ENCODE data around the gene KRTAP5-3. TPM values are rescaled to one million over a fixed set of nuclear protein-coding genes. Genes with fewer than 3 reads are reported as not detected.

KRTAP5-3 gene
- total RNA-seq (2021; fragmentation: NEBNext Ultra II Directional; extraction: Animal tissue kit (Norgen Biotek cat#: 25700)) (not detected in 2 replicates), polyA plus RNA-seq (2011; rRNA removed) (not detected in 2 replicates), polyA minus RNA-seq (2011; rRNA and poly(A)+ RNA removed) (not detected in 2 replicates)
- not detected for polyA plus RNA-seq (2011; cell fraction: cytosol; rRNA removed)
- not detected for polyA plus RNA-seq (2011; cell fraction: nucleus; rRNA removed)
- polyA plus RNA-seq (2012, experiment 1 of 2): not detected in 4 replicates
- not detected for polyA plus RNA-seq (2012, experiment 2 of 2)
- polyA plus RNA-seq (2013, experiment 1 of 2): not detected
- not detected for polyA plus RNA-seq (2013, experiment 2 of 2)
- polyA minus RNA-seq (2011; cell fraction: cytosol; rRNA and poly(A)+ RNA removed): not detected
- not detected for polyA minus RNA-seq (2011; cell fraction: nucleus; rRNA and poly(A)+ RNA removed)
- long read RNA-seq, experiment 1: 0 reads
- long read RNA-seq, experiment 2: 0 reads

GRCh38 chr11:1608363-1608762, at the start of gene KRTAP5-3:
Gene KRTAP5-3, minus strand, starts transcription at chr11:1608463. Its CDS starts 78 bp downstream, at chr11:1608385.
- H3K4me1 ChIP-seq (replicated peaks in 1 of 4; ENCODE audit: control insufficient read depth in 3 of 4, insufficient read depth in 4 of 4, low read length in 3 of 4): no peaks in the 10 kb centered on the region
- FAIRE-seq: no peak
- no peak within 1 kb of the TSS for H3K27ac ChIP-seq (ENCODE audit: low read depth, low read length)
- TF ChIP-seq BACH1 (IDR thresholded peaks at IDR 0.05; ENCODE audit: low read length): no peak
- no peak within 1 kb of the TSS for H2BK5ac ChIP-seq (ENCODE audit: low read depth, low read length)
- H3K79me1 ChIP-seq (ENCODE audit: low read depth, low read length): no peaks in the 10 kb centered on the region
- no peak within 1 kb of the TSS; the same call in 1 of the 2 replicates for H3K18ac ChIP-seq (ENCODE audit: extremely low read depth, low read length)
- no peak within 1 kb of the TSS for H3K23ac ChIP-seq (ENCODE audit: insufficient read length)
- no peak within 1 kb of the TSS for H4K91ac ChIP-seq (replicated peaks; ENCODE audit: insufficient read length, low read length)
- no peaks in the 10 kb centered on the region for H3K36me3 ChIP-seq (ENCODE audit: control insufficient read depth in 2 of 4, insufficient read depth in 4 of 4, low read length in 3 of 4)
- H2BK12ac ChIP-seq (ENCODE audit: low read depth, low read length): no peak within 1 kb of the TSS
- ChIA-PET CTCF (ENCODE audit: partially characterized antibody) (interaction anchor here (0.6 to 1.9 kb wide), 5 partner anchors 13 to 62 kb away, joined by 3 to 8 read pairs (median 3); no protein-coding TSS in a partner anchor), POLR2A (ENCODE audit: partially characterized antibody) (no interaction called here)
- no peaks in the 10 kb centered on the region for H3K27me3 ChIP-seq (replicated peaks in 1 of 4; ENCODE audit: control insufficient read depth in 3 of 4, extremely low read depth in 1 of 4, insufficient read depth in 3 of 4, low read length in 3 of 4)
- H2AK5ac ChIP-seq (ENCODE audit: low read depth, low read length): no peak within 1 kb of the TSS
- peak within 1 kb of the TSS; percentile 40; the same call in 1 of the 2 replicates for H2AFZ ChIP-seq (ENCODE audit: low read length)
- H3K4me2 ChIP-seq (ENCODE audit: insufficient read depth in 1 of 2, low read depth in 2 of 2, low read length in 2 of 2): 0 out of 4 replicates have a peak within 1 kb of the TSS, but pooled peaks of 1 of the 2 experiments have one; percentile 21
- no peak within 1 kb of the TSS for H2BK20ac ChIP-seq (ENCODE audit: low read length)
- 84% methylated on average over 4 of the region's 4 CpGs; no CpG with 5 or more reads in 1 of the 2 experiments for WGBS, 2 experiments (ENCODE audit: extremely low coverage in 1 of 2, insufficient coverage in 1 of 2, insufficient read length in 1 of 2, insufficient replicate concordance in 2 of 2, low coverage in 1 of 2, low lambda C conversion rate in 2 of 2, missing lambda C conversion rate in 1 of 2)
- H3K23me2 ChIP-seq (ENCODE audit: low read depth, low read length): peaks cover 2% of the 10 kb centered on the region; the same call in 1 of the 2 replicates
- no peak within 1 kb of the TSS for H3K4me3 ChIP-seq (ENCODE audit: extremely low read depth in 1 of 4, insufficient read depth in 2 of 4, low read depth in 3 of 4, low read length in 4 of 4)
- H3K9me3 ChIP-seq (ENCODE audit: insufficient read depth in 2 of 2, low read depth in 1 of 2, low read length in 1 of 2): peaks cover 0 to 3% of the 10 kb centered on the region in 2 experiments; a peak in 1 of 4 replicates
- H4K5ac ChIP-seq (ENCODE audit: insufficient read length, low read depth, low read length): no peak within 1 kb of the TSS
- no peak within 1 kb of the TSS for H3K4ac ChIP-seq (replicated peaks; ENCODE audit: insufficient read length, low read depth, low read length)
- no peak within 1 kb of the TSS for H2BK15ac ChIP-seq (ENCODE audit: low read length)
- peaks cover 0 to 2% of the 10 kb centered on the region in 2 experiments for H4K20me1 ChIP-seq (replicated peaks in 1 of 2; ENCODE audit: control insufficient read depth in 1 of 2, insufficient read depth in 2 of 2, low read length in 2 of 2)
- no peak within 1 kb of the TSS for H2BK120ac ChIP-seq (replicated peaks; ENCODE audit: low read depth, low read length)
- H3K14ac ChIP-seq (ENCODE audit: insufficient read length): no peak within 1 kb of the TSS
- DNase-seq (ENCODE audit: low read depth in 1 of 2, low spot score in 2 of 2): no peak
- no peak within 1 kb of the TSS for H3K56ac ChIP-seq (replicated peaks; ENCODE audit: insufficient read length, low read depth, low read length)
- no peaks in the 10 kb centered on the region for H3K79me2 ChIP-seq (ENCODE audit: control insufficient read depth in 1 of 2, insufficient read depth in 2 of 2, low read length in 2 of 2)
- H3K9ac ChIP-seq (replicated peaks in 1 of 4; ENCODE audit: extremely low read depth in 1 of 4, low read depth in 3 of 4, low read length in 3 of 4): no peak within 1 kb of the TSS
- H4K8ac ChIP-seq (ENCODE audit: extremely low read depth, insufficient read depth, low read length): no peak within 1 kb of the TSS; the same call in 1 of the 2 replicates

Measured in H1 (cell line).